HL-60 (cell line): Measurements from ENCODE around the gene PLCD1.
"Not testable (repeated sequence)": the region's sequence is repeated elsewhere in the genome, so short reads cannot be mapped to it uniquely, and the experiment has no call there.

Experiments used
- DNase-seq, 2 experiments: peaks; one replicate each; pipeline ENCODE4 v3.0.0-alpha.2; 2010 to 2020; ENCODE audit warnings: low read depth in 1 of 2, low spot score in 1 of 2
- H3K27ac ChIP-seq: fragments of 250-450 bp; sonication (Bioruptor Pico); replicated peaks from 2 replicates; pipeline ENCODE4 v1.5.1; 2020; ENCODE audit warnings: mild to moderate bottlenecking, moderate library complexity
- H3K27me3 ChIP-seq: fragments of 250-450 bp; sonication (Bioruptor Pico); 2 replicates; pipeline ENCODE4 v1.5.1; 2021; ENCODE audit warnings: mild to moderate bottlenecking, moderate library complexity; ENCODE audit not compliant: insufficient read depth, poor library complexity, severe bottlenecking
- H3K4me3 ChIP-seq: replicated peaks from 2 replicates; pipeline ENCODE4 v1.5.1; 2011; ENCODE audit warnings: mild to moderate bottlenecking, control low read depth, low read length; ENCODE audit not compliant: insufficient read depth
- GABPA ChIP-seq: IDR thresholded peaks from 2 replicates; pipeline ENCODE4 v1.6.1; 2012; ENCODE audit warnings: low read depth
- POLR2AphosphoS5 ChIP-seq: IDR thresholded peaks from 2 replicates; pipeline ENCODE4 v1.6.1; 2012; ENCODE audit warnings: low read depth
- SPI1 ChIP-seq: IDR thresholded peaks from 2 replicates; pipeline ENCODE4 v1.6.1; 2012; ENCODE audit warnings: low read depth, mild to moderate bottlenecking, borderline replicate concordance
- TF ChIP-seq, protein P1 (sequence below): IDR thresholded peaks from one replicate; pipeline ENCODE4 v1.5.1; 2011; ENCODE audit warnings: low read length, control low read depth, inconsistent platforms; ENCODE audit not compliant: insufficient read depth
- TF ChIP-seq, protein P2 (sequence below): IDR thresholded peaks from 2 replicates; pipeline ENCODE4 v1.6.1; 2012; ENCODE audit warnings: low read depth; ENCODE audit not compliant: insufficient replicate concordance

The PLCD1 gene

DNA sequence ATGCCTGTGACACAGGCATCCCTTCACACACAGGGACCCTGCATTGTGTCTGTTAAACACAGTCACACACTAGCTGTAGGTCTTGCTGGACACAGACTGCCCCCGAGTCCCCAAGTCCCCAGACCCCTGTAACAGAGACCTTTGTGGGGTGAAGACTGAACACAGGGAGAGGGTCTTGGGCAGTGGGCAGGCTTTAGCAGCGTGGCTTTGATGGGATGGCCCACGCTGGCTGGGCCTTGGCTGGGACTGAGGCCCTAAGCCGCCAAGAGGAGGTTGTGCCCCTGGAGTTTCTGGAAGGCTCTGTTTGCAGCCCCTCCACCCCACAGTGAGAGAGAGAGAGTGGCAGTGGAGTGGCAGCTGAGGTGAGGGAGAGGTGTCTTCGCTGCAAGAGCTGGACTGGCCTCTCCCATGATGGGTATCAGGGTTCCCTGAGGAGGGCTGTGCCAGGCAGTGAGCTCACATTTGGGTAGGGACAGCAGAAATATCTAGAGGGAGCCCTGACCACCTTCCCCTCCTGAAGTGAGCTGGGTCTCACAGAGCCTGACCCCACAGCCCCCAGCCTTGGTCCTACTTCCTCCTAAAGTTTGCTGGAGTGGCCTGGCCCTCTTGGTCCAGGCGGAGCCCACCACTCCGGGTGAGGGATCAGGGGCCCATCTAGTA lies 39.5 kb downstream of the PLCD1 start:
- DNase-seq = no peak
- TF ChIP-seq, protein P1, sequence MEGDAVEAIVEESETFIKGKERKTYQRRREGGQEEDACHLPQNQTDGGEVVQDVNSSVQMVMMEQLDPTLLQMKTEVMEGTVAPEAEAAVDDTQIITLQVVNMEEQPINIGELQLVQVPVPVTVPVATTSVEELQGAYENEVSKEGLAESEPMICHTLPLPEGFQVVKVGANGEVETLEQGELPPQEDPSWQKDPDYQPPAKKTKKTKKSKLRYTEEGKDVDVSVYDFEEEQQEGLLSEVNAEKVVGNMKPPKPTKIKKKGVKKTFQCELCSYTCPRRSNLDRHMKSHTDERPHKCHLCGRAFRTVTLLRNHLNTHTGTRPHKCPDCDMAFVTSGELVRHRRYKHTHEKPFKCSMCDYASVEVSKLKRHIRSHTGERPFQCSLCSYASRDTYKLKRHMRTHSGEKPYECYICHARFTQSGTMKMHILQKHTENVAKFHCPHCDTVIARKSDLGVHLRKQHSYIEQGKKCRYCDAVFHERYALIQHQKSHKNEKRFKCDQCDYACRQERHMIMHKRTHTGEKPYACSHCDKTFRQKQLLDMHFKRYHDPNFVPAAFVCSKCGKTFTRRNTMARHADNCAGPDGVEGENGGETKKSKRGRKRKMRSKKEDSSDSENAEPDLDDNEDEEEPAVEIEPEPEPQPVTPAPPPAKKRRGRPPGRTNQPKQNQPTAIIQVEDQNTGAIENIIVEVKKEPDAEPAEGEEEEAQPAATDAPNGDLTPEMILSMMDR = no peak
- TF ChIP-seq POLR2AphosphoS5 = no peak
- TF ChIP-seq SPI1 = no peak
- TF ChIP-seq, protein P2, sequence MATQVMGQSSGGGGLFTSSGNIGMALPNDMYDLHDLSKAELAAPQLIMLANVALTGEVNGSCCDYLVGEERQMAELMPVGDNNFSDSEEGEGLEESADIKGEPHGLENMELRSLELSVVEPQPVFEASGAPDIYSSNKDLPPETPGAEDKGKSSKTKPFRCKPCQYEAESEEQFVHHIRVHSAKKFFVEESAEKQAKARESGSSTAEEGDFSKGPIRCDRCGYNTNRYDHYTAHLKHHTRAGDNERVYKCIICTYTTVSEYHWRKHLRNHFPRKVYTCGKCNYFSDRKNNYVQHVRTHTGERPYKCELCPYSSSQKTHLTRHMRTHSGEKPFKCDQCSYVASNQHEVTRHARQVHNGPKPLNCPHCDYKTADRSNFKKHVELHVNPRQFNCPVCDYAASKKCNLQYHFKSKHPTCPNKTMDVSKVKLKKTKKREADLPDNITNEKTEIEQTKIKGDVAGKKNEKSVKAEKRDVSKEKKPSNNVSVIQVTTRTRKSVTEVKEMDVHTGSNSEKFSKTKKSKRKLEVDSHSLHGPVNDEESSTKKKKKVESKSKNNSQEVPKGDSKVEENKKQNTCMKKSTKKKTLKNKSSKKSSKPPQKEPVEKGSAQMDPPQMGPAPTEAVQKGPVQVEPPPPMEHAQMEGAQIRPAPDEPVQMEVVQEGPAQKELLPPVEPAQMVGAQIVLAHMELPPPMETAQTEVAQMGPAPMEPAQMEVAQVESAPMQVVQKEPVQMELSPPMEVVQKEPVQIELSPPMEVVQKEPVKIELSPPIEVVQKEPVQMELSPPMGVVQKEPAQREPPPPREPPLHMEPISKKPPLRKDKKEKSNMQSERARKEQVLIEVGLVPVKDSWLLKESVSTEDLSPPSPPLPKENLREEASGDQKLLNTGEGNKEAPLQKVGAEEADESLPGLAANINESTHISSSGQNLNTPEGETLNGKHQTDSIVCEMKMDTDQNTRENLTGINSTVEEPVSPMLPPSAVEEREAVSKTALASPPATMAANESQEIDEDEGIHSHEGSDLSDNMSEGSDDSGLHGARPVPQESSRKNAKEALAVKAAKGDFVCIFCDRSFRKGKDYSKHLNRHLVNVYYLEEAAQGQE = no peak
- no peak for TF ChIP-seq GABPA
- Histone ChIP-seq H3K27me3 (no peaks in the 10 kb centered on the region), H3K27ac (no peak overlapping the region), H3K4me3 (no peak overlapping the region)

DNA sequence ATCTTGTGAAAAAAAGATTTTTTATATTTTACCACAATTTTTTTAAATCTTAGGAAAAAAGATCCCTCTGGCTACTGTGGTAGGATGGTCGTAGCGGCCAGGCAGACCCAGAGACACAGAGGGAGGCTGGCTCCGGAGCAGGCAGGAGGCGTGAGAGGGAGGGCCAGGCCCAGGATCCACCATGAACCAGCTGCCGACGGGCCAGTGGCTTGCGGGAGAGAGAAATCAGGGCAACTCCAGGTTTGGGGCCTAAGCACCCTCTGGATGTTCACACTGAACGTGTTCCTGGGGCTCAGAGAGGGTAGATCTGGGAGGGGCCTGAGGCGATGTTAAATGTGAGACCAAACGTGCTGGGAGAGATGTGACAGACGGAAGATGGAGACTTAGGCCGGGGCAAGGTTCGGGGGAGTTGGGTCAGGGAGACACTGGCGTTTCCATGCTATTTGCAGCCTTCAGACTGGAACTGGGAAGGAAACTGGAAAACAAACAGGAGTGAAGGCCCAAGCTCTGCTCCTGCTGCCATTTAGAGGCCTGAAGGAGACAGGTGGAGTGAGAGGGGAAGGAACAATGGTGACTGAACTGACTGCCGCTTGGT lies 40.4 kb downstream of the PLCD1 start:
- no peak overlapping the region for H3K4me3 ChIP-seq
- no peak for TF ChIP-seq GABPA
- TF ChIP-seq, protein P2 = no peak
- no peak for TF ChIP-seq SPI1
- TF ChIP-seq, protein P1 = no peak
- no peak for TF ChIP-seq POLR2AphosphoS5
- no peaks in the 10 kb centered on the region for H3K27me3 ChIP-seq
- peak overlapping the region; percentile 20; the same call in 1 of the 2 replicates for H3K27ac ChIP-seq
- no peak for DNase-seq

DNA sequence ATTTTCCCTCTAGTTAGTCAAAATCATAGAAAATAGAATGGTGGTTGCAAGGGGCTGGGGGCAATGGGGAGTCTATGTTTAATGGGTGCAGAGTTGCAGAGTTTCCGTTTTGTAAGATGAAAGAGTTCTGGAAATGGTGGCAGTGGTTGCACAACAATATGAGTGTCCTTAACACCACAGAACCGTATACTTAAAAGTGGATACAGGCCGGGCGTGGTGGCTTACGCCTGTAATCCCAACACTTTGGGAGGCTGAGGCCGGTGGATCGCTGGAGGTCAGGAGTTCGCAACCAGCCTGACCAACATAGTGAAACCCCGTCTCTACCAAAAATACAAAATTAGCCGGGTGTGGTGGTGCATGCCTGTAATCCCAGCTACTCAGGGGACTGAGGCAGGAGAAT lies 41.1 kb downstream of the PLCD1 start:
- not testable (repeated sequence) for H3K27me3 ChIP-seq, H3K4me3 ChIP-seq
- peak overlapping the region; percentile 49 for H3K27ac ChIP-seq
- peak in 1 of 2 experiments; percentile 33 for DNase-seq

DNA sequence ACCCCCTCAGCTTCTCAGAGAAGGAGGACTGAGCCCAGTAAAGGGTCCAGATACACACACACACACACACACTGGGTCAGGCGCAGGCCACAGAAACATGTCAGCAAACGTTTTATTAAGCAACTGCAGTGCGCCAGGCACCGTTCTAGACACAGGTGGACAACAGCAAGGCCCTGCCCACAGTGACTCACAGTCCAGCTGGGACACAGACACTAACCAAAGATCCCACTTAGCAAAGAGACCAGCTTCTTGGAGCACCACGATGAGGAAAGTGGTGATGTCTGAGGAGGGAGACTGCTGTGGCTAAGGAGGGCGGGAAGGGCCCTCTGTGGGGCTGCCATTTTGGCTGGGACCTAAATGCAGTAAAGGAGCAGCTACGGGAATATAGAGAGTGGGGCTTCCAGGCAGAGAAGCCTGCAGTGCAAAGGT lies 41.7 kb downstream of the PLCD1 start:
- peak overlapping the region; percentile 49 for H3K27ac ChIP-seq
- DNase-seq = peak; percentile 25 to 75

More for the DNA sequence above, 41.7 kb downstream of the PLCD1 start:
- Histone ChIP-seq H3K4me3 (no peak overlapping the region), H3K27me3 (no peaks in the 10 kb centered on the region)
- TF ChIP-seq POLR2AphosphoS5 (no peak), GABPA (no peak), SPI1 (no peak)
- TF ChIP-seq, protein P1 = no peak
- TF ChIP-seq, protein P2 = no peak
